Right lobe of liver (tissue), 4 donors: Measurements from ENCODE around the gene PGBD5.
"Not testable (repeated sequence)": the region's sequence is repeated elsewhere in the genome, so short reads cannot be mapped to it uniquely, and the experiment has no call there.

Source experiments
- CTCF ChIP-seq, 4 donors: fragments of 200-600 bp in 3 of 4; fragments of 450-650 bp in 1 of 4; IDR thresholded peaks; one replicate each; pipeline versions ENCODE4 v1.5.1 to v1.8.0; 2016 to 2022; ENCODE audit warnings: antibody characterized with exemption in 4 of 4, mild to moderate bottlenecking in 2 of 4
- POLR2A ChIP-seq: fragments of 450-650 bp; IDR thresholded peaks from one replicate; pipeline ENCODE4 v1.6.1; 2017; ENCODE audit warnings: antibody characterized with exemption, mild to moderate bottlenecking
- donor health status: DM: no; HTN: no; CAD: no.
- donor health status: DM: no; HTN: no; CAD: no.
- donor health status: DM: no; HTN: yes; CAD: no.

GRCh38 chr1:230470750-230471149 is 44.6 kb upstream of the PGBD5 start:
- TF ChIP-seq CTCF (IDR thresholded peaks at IDR 0.05); POLR2A: not testable (repeated sequence)
